Memory B cell (primary cell): ENCODE data around the gene KRTAP8-1.

Experiments used
- ATAC-seq: fragments of 150-1000 bp; cut with Tn5 transposase; 2 replicates; pipeline ENCODE4 v1.10.0; 2021; ENCODE audit warnings: low read depth, mild to moderate bottlenecking, moderate library complexity
- DNase-seq, 2 donors: peaks; one replicate each; pipeline ENCODE4 v3.0.0; 2022; ENCODE audit warnings: low spot score in 2 of 2
- H3K27ac Mint-ChIP-seq: one replicate; pipeline ENCODE4 v1.8.0; 2022; ENCODE audit warnings: mild to moderate bottlenecking, moderate library complexity, mixed read lengths
- H3K27me3 Mint-ChIP-seq: one replicate; pipeline ENCODE4 v1.8.0; 2022; ENCODE audit warnings: mixed read lengths
- H3K36me3 Mint-ChIP-seq: one replicate; pipeline ENCODE4 v1.8.0; 2022; ENCODE audit warnings: mild to moderate bottlenecking, mixed read lengths
- H3K4me1 Mint-ChIP-seq: one replicate; pipeline ENCODE4 v1.8.0; 2022; ENCODE audit warnings: mixed read lengths
- H3K4me3 Mint-ChIP-seq: one replicate; pipeline ENCODE4 v1.8.0; 2022; ENCODE audit warnings: mild to moderate bottlenecking, moderate library complexity, mixed read lengths
- H3K9me3 Mint-ChIP-seq: one replicate; pipeline ENCODE4 v1.8.0; 2022; ENCODE audit warnings: mixed read lengths

The KRTAP8-1 gene

GRCh38 chr21:30813174-30813573 lies at the start of gene KRTAP8-1:
TSS of gene KRTAP8-1 (minus strand) at chr21:30813274. CDS start at chr21:30813220, 54 bp downstream.
- Mint-ChIP-seq H3K9me3 (no peaks in the 10 kb centered on the region), H3K4me1 (no peaks in the 10 kb centered on the region), H3K27ac (no peak within 1 kb of the TSS), H3K36me3 (no peaks in the 10 kb centered on the region), H3K27me3 (no peaks in the 10 kb centered on the region), H3K4me3 (no peak within 1 kb of the TSS)
- DNase-seq (no peak), ATAC-seq (no peak)

GRCh38 chr21:30847627-30848500 lies 34.8 kb upstream of the KRTAP8-1 start:
- Mint-ChIP-seq H3K27me3 (no peaks in the 10 kb centered on the region), H3K4me3 (no peak overlapping the region), H3K27ac (no peak overlapping the region), H3K9me3 (peaks cover 8% of the 10 kb centered on the region), H3K36me3 (no peaks in the 10 kb centered on the region), H3K4me1 (no peaks in the 10 kb centered on the region)
- ATAC-seq (no peak), DNase-seq (no peak)

GRCh38 chr21:30842990-30843389 lies 29.9 kb upstream of the KRTAP8-1 start:
- Mint-ChIP-seq H3K27ac (no peak overlapping the region), H3K9me3 (peaks cover 5% of the 10 kb centered on the region), H3K4me1 (no peaks in the 10 kb centered on the region), H3K4me3 (no peak overlapping the region), H3K36me3 (no peaks in the 10 kb centered on the region), H3K27me3 (no peaks in the 10 kb centered on the region)
- DNase-seq (no peak), ATAC-seq (no peak)

GRCh38 chr21:30839304-30839703 lies 26.2 kb upstream of the KRTAP8-1 start:
- H3K4me3 Mint-ChIP-seq, result no peak overlapping the region
- H3K27ac Mint-ChIP-seq, result no peak overlapping the region
- no peaks in the 10 kb centered on the region for H3K27me3 Mint-ChIP-seq
- H3K4me1 Mint-ChIP-seq, result no peaks in the 10 kb centered on the region
- DNase-seq (no peak), ATAC-seq (no peak)
- no peaks in the 10 kb centered on the region for H3K36me3 Mint-ChIP-seq
- H3K9me3 Mint-ChIP-seq, result no peaks in the 10 kb centered on the region

GRCh38 chr21:30838536-30838935 lies 25.5 kb upstream of the KRTAP8-1 start:
- ATAC-seq (no peak), DNase-seq (no peak)
- no peak overlapping the region for H3K4me3 Mint-ChIP-seq
- H3K9me3 Mint-ChIP-seq, result no peaks in the 10 kb centered on the region
- H3K27me3 Mint-ChIP-seq, result no peaks in the 10 kb centered on the region
- H3K4me1 Mint-ChIP-seq, result no peaks in the 10 kb centered on the region
- no peak overlapping the region for H3K27ac Mint-ChIP-seq
- H3K36me3 Mint-ChIP-seq, result no peaks in the 10 kb centered on the region

- no peaks in the 10 kb centered on the region for H3K36me3 Mint-ChIP-seq
- no peaks in the 10 kb centered on the region for H3K27me3 Mint-ChIP-seq
Measured at GRCh38 chr21:30831194-30831765, 18.2 kb upstream of the KRTAP8-1 start.

GRCh38 chr21:30829659-30830058 lies 16.6 kb upstream of the KRTAP8-1 start, which contains the start of gene KRTAP7-1:
TSS of gene KRTAP7-1 (minus strand) at chr21:30829759. CDS start at chr21:30829698, 61 bp downstream.
- DNase-seq (no peak), ATAC-seq (no peak)
- no peak within 1 kb of the TSS for H3K4me3 Mint-ChIP-seq
- H3K27ac Mint-ChIP-seq, result no peak within 1 kb of the TSS
- no peaks in the 10 kb centered on the region for H3K4me1 Mint-ChIP-seq
- no peaks in the 10 kb centered on the region for H3K27me3 Mint-ChIP-seq
- H3K9me3 Mint-ChIP-seq, result peaks cover 4% of the 10 kb centered on the region
- no peaks in the 10 kb centered on the region for H3K36me3 Mint-ChIP-seq

More at GRCh38 chr21:30831194-30831765, 18.2 kb upstream of the KRTAP8-1 start:
- H3K9me3 Mint-ChIP-seq, result peaks cover 2% of the 10 kb centered on the region
- H3K4me1 Mint-ChIP-seq, result no peaks in the 10 kb centered on the region
- no peak overlapping the region for H3K27ac Mint-ChIP-seq
- ATAC-seq (no peak), DNase-seq (no peak)
- H3K4me3 Mint-ChIP-seq, result no peak overlapping the region

GRCh38 chr21:30818837-30819610 lies 6.0 kb upstream of the KRTAP8-1 start:
- no peak for DNase-seq
- H3K4me1 Mint-ChIP-seq, result no peaks in the 10 kb centered on the region

GRCh38 chr21:30800605-30801004 lies 12.5 kb downstream of the KRTAP8-1 start:
- no peaks in the 10 kb centered on the region for H3K27me3 Mint-ChIP-seq
- no peaks in the 10 kb centered on the region for H3K36me3 Mint-ChIP-seq
- no peak overlapping the region for H3K27ac Mint-ChIP-seq
- no peak overlapping the region for H3K4me3 Mint-ChIP-seq
- H3K4me1 Mint-ChIP-seq, result no peaks in the 10 kb centered on the region
- DNase-seq, result no peak
- ATAC-seq, result no peak
- H3K9me3 Mint-ChIP-seq, result no peaks in the 10 kb centered on the region

More at GRCh38 chr21:30818837-30819610, 6.0 kb upstream of the KRTAP8-1 start:
- H3K4me3 Mint-ChIP-seq, result no peak overlapping the region
- ATAC-seq, result no peak
- no peaks in the 10 kb centered on the region for H3K27me3 Mint-ChIP-seq
- H3K9me3 Mint-ChIP-seq, result peaks cover 5% of the 10 kb centered on the region
- no peaks in the 10 kb centered on the region for H3K36me3 Mint-ChIP-seq
- H3K27ac Mint-ChIP-seq, result no peak overlapping the region

- H3K4me3 Mint-ChIP-seq, result no peak overlapping the region
- no peaks in the 10 kb centered on the region for H3K27me3 Mint-ChIP-seq
- no peak for DNase-seq
- H3K4me1 Mint-ChIP-seq, result no peaks in the 10 kb centered on the region
- H3K9me3 Mint-ChIP-seq, result no peaks in the 10 kb centered on the region
- no peaks in the 10 kb centered on the region for H3K36me3 Mint-ChIP-seq
- ATAC-seq, result no peak
- no peak overlapping the region for H3K27ac Mint-ChIP-seq
Measured at GRCh38 chr21:30793581-30794314, 19.3 kb downstream of the KRTAP8-1 start.

- peaks cover 4% of the 10 kb centered on the region for H3K9me3 Mint-ChIP-seq
- no peaks in the 10 kb centered on the region for H3K36me3 Mint-ChIP-seq
- H3K27me3 Mint-ChIP-seq, result no peaks in the 10 kb centered on the region
- no peak overlapping the region for H3K4me3 Mint-ChIP-seq
- H3K27ac Mint-ChIP-seq, result no peak overlapping the region
- H3K4me1 Mint-ChIP-seq, result no peaks in the 10 kb centered on the region
- DNase-seq (no peak), ATAC-seq (no peak)
Measured at GRCh38 chr21:30779249-30779648, 33.8 kb downstream of the KRTAP8-1 start.

- Mint-ChIP-seq H3K9me3 (peaks cover under 1% of the 10 kb centered on the region), H3K4me1 (no peaks in the 10 kb centered on the region), H3K27me3 (no peaks in the 10 kb centered on the region), H3K4me3 (no peak overlapping the region), H3K36me3 (no peaks in the 10 kb centered on the region), H3K27ac (no peak overlapping the region)
- no peak for ATAC-seq
- no peak for DNase-seq
Measured at GRCh38 chr21:30769724-30770431, 43.2 kb downstream of the KRTAP8-1 start.
